NCI-H748 treated with DMSO at 0.1 percent for 48 hours (cell line): ENCODE measurements around the gene CSTF3.
A peak's percentile ranks its signal among the peaks of the same experiment; 100 is the strongest.

ENCODE experiments used
- DNase-seq: peaks from one replicate; lab custom pipeline; 2025; lab: John Stamatoyannopoulos, UW

The CSTF3 gene

GRCh38 chr11:33040862-33041453 is 120.3 kb downstream of the CSTF3 start:
- DNase-seq, result no peak

GRCh38 chr11:33040033-33040861 is 121.0 kb downstream of the CSTF3 start:
- DNase-seq, result peak; percentile 65

GRCh38 chr11:33039274-33040032 is 121.8 kb downstream of the CSTF3 start, which contains the start of gene TCP11L1:
Gene TCP11L1 (plus strand): TSS chr11:33039572. CDS start chr11:33043774, 4,202 bp downstream.
- DNase-seq, result peak; percentile 84

- DNase-seq, result no peak
Observed at GRCh38 chr11:33035011-33035410, 126.3 kb downstream of the CSTF3 start.
